HepG2 (cell line): ENCODE results near the gene CASD1. TPM values are rescaled to one million over a fixed set of nuclear protein-coding genes. Genes with fewer than 3 reads are reported as not detected.
A peak's percentile ranks its signal among the peaks of the same experiment; 100 is the strongest.

ENCODE experiments used
- ARID4A ChIP-seq: sonication (generic); formaldehyde crosslinking; IDR thresholded peaks from 2 replicates; pipeline ENCODE4 v1.5.0; 2020; ENCODE audit warnings: mild to moderate bottlenecking, missing genetic modification reagents, borderline replicate concordance
- ARNT2 ChIP-seq: sonication (generic); formaldehyde crosslinking; IDR thresholded peaks from 2 replicates; pipeline ENCODE4 v1.8.0; 2022; ENCODE audit warnings: mild to moderate bottlenecking, low read depth, missing genetic modification reagents, moderate library complexity
- KLF11 ChIP-seq: IDR thresholded peaks from 2 replicates; pipeline ENCODE4 v1.6.1; 2016; ENCODE audit warnings: missing compliant biosample characterization
- MAX ChIP-seq: IDR thresholded peaks from 2 replicates; pipeline ENCODE4 v1.6.1; 2012; ENCODE audit warnings: inconsistent platforms
- NONO ChIP-seq, 2 experiments: fragments of 450-650 bp in 1 of 2; sonication (generic) in 1 of 2; formaldehyde crosslinking in 1 of 2; IDR thresholded peaks in 1 of 2; conservative IDR thresholded peaks in 1 of 2; 2 replicates each; pipeline versions ENCODE4 v1.6.1 to v1.8.0; 2017 to 2022; ENCODE audit warnings: mild to moderate bottlenecking in 1 of 2, missing genetic modification reagents in 1 of 2, moderate library complexity in 1 of 2
- REPIN1 ChIP-seq: sonication (generic); formaldehyde crosslinking; IDR thresholded peaks from 2 replicates; pipeline ENCODE4 v1.8.0; 2022; ENCODE audit warnings: missing genetic modification reagents, low read depth, mild to moderate bottlenecking, borderline replicate concordance
- XRCC5 ChIP-seq: fragments of 200-400 bp; formaldehyde crosslinking; optimal IDR thresholded peaks from 2 replicates; pipeline ENCODE3; 2017; ENCODE audit warnings: mild to moderate bottlenecking, low read length
- YEATS4 ChIP-seq: sonication (generic); formaldehyde crosslinking; IDR thresholded peaks from 2 replicates; pipeline ENCODE4 v1.4.0; 2020; ENCODE audit warnings: missing genetic modification reagents, borderline replicate concordance
- ZFX ChIP-seq: sonication (generic); formaldehyde crosslinking; IDR thresholded peaks from 2 replicates; pipeline ENCODE4 v1.4.0; 2020; ENCODE audit warnings: mild to moderate bottlenecking, low read depth, missing genetic modification reagents, moderate library complexity
- ZFY ChIP-seq: sonication (generic); formaldehyde crosslinking; IDR thresholded peaks from 2 replicates; pipeline ENCODE4 v1.4.0; 2020; ENCODE audit warnings: missing genetic modification reagents
- ZHX2 ChIP-seq, 2 experiments: sonication (generic) in 1 of 2; formaldehyde crosslinking in 1 of 2; IDR thresholded peaks; 2 replicates each; pipeline versions ENCODE4 v1.6.1 to v1.9.0; 2014 to 2022; ENCODE audit warnings: antibody characterized with exemption in 1 of 2, borderline replicate concordance in 1 of 2, inconsistent platforms in 1 of 2, low read depth in 1 of 2, missing genetic modification reagents in 1 of 2
- ZKSCAN1 ChIP-seq: fragments of 150-350 bp; IDR thresholded peaks from 2 replicates; pipeline ENCODE4 v1.6.1; 2014; ENCODE audit warnings: low read length
- ZNF143 ChIP-seq: sonication (generic); formaldehyde crosslinking; IDR thresholded peaks from 2 replicates; pipeline ENCODE4 v1.4.0; 2020; ENCODE audit warnings: missing genetic modification reagents
- ZNF180 ChIP-seq: sonication (generic); formaldehyde crosslinking; IDR thresholded peaks from 2 replicates; pipeline ENCODE4 v1.4.0; 2020; ENCODE audit warnings: low read depth, missing genetic modification reagents, borderline replicate concordance
- ZNF430 ChIP-seq: sonication (generic); formaldehyde crosslinking; IDR thresholded peaks from 2 replicates; pipeline ENCODE4 v1.9.0; 2021; ENCODE audit warnings: mild to moderate bottlenecking, missing genetic modification reagents
- ZNF607 ChIP-seq: sonication (generic); formaldehyde crosslinking; IDR thresholded peaks from 2 replicates; pipeline ENCODE4 v1.5.1; 2020; ENCODE audit warnings: missing genetic modification reagents, mild to moderate bottlenecking, borderline replicate concordance
- ZNF784 ChIP-seq: sonication (generic); formaldehyde crosslinking; IDR thresholded peaks from 2 replicates; pipeline ENCODE4 v1.5.1; 2020; ENCODE audit warnings: missing genetic modification reagents, mild to moderate bottlenecking, borderline replicate concordance
- polyA plus RNA-seq, 8 experiments: library from polyadenylated mRNA; depleted of rRNA in 3 of 8; stranded (reverse) in 7 of 8; unstranded in 1 of 8; fragments of >200 nt; fragmentation: Illumina TruSeq in 4 of 8; extraction: Trizol in 4 of 8; gene quantifications; 2 replicates each; pipeline versions ENCODE4 v1.2.1 to v1.2.3, GENCODE V29; 2011 to 2016; ENCODE audit warnings: low read depth in 4 of 8, missing spikeins in 1 of 8, mixed read lengths in 1 of 8; ENCODE audit not compliant: insufficient read depth in 1 of 8
- total RNA-seq, 5 experiments: library from RNA; depleted of rRNA; stranded (reverse); fragments of >200 nt; fragmentation: Illumina TruSeq; extraction: Trizol; gene quantifications; 2 replicates each; pipeline ENCODE4 v1.2.3, GENCODE V29; 2016; ENCODE audit warnings: low read depth in 1 of 5

The CASD1 gene
- total and polyA plus RNA-seq, 2 of the 13 experiments (the other 11 are each of a cell fraction or from before 2014, with no cell fraction given), result 22.9 to 32.6 TPM

- TF ChIP-seq ZFX (CRISPR knock-in tag), result peak; percentile 97
- peak; percentile 65; the same call in 1 of the 2 replicates for TF ChIP-seq ZNF607
- peak; percentile 32 for TF ChIP-seq XRCC5
- TF ChIP-seq ARNT2 (CRISPR knock-in tag), result 0 out of 2 replicates have a peak, but pooled peaks have one; percentile 26
- TF ChIP-seq YEATS4, result peak; percentile 96
- peak; percentile 65 for TF ChIP-seq ZNF430
- 0 out of 2 replicates have a peak, but pooled peaks have one; percentile 11 for TF ChIP-seq ZKSCAN1
- TF ChIP-seq NONO (IDR thresholded peaks at IDR 0.05), result no peak
- peak; percentile 78 for TF ChIP-seq NONO (CRISPR knock-in tag; conservative IDR thresholded peaks at IDR 0.05)
- TF ChIP-seq ZFY (CRISPR knock-in tag), result peak; percentile 99
- peak; percentile 73 for TF ChIP-seq ARID4A
- peak; percentile 86 for TF ChIP-seq MAX
- TF ChIP-seq ZNF784, result peak; percentile 82; the same call in 1 of the 2 replicates
- no peak for TF ChIP-seq KLF11 (CRISPR knock-in tag)
- TF ChIP-seq ZNF180 (CRISPR knock-in tag), result no peak
- peak; percentile 64; the same call in 1 of the 2 replicates for TF ChIP-seq REPIN1 (CRISPR knock-in tag)
- no peak for TF ChIP-seq ZNF143
- TF ChIP-seq ZHX2 (IDR thresholded peaks at IDR 0.05; ENCODE audit: low read depth), result peak; percentile 85
- no peak for TF ChIP-seq ZHX2 (CRISPR knock-in tag; IDR thresholded peaks at IDR 0.05; ENCODE audit: borderline replicate concordance)
Measured at GRCh38 chr7:94509887-94510581, 425 bp downstream of the CASD1 start (continued).
